Neutrophil (primary cell): ENCODE data around the gene AAMDC.

Source experiments
- H3K27ac ChIP-seq: fragments of 200-600 bp; sonication (generic); 2 replicates; pipeline ENCODE4 v1.5.1; 2016; ENCODE audit warnings: mild to moderate bottlenecking, moderate library complexity
- H3K27me3 ChIP-seq: fragments of 200-600 bp; sonication (generic); 2 replicates; pipeline ENCODE4 v1.6.0; 2016; ENCODE audit warnings: mild to moderate bottlenecking
- H3K36me3 ChIP-seq: fragments of 200-600 bp; sonication (generic); 2 replicates; pipeline ENCODE4 v1.5.1; 2017
- H3K4me1 ChIP-seq, 2 experiments: fragments of 200-600 bp in 1 of 2; sonication (generic) in 1 of 2; 1 replicate in 1 of 2; 2 replicates in 1 of 2; pipeline versions ENCODE4 v1.5.1 to v1.6.1; 2013 to 2016; ENCODE audit warnings: low read depth in 1 of 2, low read length in 1 of 2, mild to moderate bottlenecking in 1 of 2, moderate library complexity in 1 of 2; ENCODE audit not compliant: control insufficient read depth in 1 of 2, insufficient read depth in 1 of 2
- H3K4me3 ChIP-seq, 2 experiments: fragments of 200-600 bp in 1 of 2; sonication (generic) in 1 of 2; 1 replicate in 1 of 2; 2 replicates in 1 of 2; pipeline ENCODE4 v1.5.1; 2013 to 2016; ENCODE audit warnings: low read depth in 1 of 2, low read length in 1 of 2, mild to moderate bottlenecking in 1 of 2, moderate library complexity in 1 of 2
- H3K9me3 ChIP-seq: fragments of 200-600 bp; sonication (generic); 2 replicates; pipeline ENCODE4 v1.5.1; 2016
- TF ChIP-seq, protein P1 (sequence below): fragments of 200-600 bp; sonication (generic); IDR thresholded peaks from 2 replicates; pipeline ENCODE4 v1.5.1; 2016; ENCODE audit warnings: antibody characterized with exemption

Gene AAMDC

DNA sequence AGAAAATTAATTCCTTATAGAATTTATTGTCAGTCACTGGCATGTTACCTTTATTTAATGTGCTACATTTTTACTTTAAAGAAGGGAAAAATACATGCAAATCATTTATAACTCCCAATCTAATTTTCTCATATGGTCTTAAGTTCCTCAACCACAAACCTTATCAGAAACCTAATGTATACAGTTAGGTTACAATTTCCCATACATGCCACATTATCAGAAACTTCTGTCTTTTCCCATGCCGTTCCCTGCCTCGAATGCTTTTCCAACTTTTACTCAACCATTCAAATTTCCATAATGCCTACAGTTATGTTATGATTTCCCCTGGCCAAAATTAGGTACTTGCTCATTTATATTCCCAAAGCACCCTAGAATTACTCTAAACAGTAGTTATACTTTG lies 14.0 kb upstream of the AAMDC start:
- Histone ChIP-seq H3K27ac (no peak overlapping the region), H3K9me3 (no peaks in the 10 kb centered on the region), H3K4me1 (no peaks in the 10 kb centered on the region), H3K4me3 (no peak overlapping the region), H3K27me3 (no peaks in the 10 kb centered on the region), H3K36me3 (peaks cover 9% of the 10 kb centered on the region)
- TF ChIP-seq, protein P1, sequence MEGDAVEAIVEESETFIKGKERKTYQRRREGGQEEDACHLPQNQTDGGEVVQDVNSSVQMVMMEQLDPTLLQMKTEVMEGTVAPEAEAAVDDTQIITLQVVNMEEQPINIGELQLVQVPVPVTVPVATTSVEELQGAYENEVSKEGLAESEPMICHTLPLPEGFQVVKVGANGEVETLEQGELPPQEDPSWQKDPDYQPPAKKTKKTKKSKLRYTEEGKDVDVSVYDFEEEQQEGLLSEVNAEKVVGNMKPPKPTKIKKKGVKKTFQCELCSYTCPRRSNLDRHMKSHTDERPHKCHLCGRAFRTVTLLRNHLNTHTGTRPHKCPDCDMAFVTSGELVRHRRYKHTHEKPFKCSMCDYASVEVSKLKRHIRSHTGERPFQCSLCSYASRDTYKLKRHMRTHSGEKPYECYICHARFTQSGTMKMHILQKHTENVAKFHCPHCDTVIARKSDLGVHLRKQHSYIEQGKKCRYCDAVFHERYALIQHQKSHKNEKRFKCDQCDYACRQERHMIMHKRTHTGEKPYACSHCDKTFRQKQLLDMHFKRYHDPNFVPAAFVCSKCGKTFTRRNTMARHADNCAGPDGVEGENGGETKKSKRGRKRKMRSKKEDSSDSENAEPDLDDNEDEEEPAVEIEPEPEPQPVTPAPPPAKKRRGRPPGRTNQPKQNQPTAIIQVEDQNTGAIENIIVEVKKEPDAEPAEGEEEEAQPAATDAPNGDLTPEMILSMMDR, result no peak

DNA sequence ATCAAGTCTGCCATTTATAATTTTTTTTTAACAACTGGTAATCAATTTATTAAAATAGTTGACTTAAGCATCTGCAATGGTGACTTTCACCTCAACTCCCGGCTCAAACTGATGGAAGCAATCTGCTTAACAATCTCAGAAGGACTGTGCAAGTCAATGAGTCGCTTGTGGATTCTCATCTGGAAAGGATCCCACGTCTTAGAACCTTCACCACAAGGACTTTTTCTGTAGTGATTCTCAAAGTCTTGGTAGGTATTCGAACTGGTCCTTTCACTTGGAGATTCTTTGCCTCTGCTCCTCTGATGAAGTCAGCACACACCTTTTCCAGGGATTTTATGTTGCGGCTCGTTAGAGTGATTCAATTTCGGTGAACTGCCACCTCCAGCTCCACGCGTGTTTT lies 7.7 kb upstream of the AAMDC start:
- Histone ChIP-seq H3K27ac (no peak overlapping the region), H3K9me3 (no peaks in the 10 kb centered on the region), H3K4me3 (no peak overlapping the region), H3K4me1 (no peaks in the 10 kb centered on the region), H3K36me3 (peaks cover 16% of the 10 kb centered on the region), H3K27me3 (no peaks in the 10 kb centered on the region)
- TF ChIP-seq, protein P1, result no peak

DNA sequence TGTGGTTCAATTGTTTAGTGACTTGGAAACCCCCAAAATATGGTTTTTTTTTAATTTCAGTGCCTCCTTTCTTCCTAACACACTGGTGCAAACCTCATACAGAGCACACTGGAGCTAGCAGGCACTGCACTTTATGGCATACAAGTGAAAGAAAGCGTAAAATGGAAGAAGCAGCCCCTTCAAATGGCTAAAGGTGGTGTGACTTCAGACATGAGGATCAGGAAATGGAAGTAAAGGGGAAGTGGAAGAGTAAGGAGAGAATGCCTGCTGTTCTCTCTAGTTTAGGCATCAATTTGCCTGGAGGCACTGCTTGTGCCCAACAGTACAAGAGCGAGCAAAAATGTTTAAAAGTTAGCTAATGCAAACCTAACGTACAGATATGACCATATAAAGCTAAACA lies 6.1 kb upstream of the AAMDC start:
- Histone ChIP-seq H3K36me3 (peaks cover 16% of the 10 kb centered on the region), H3K27me3 (no peaks in the 10 kb centered on the region), H3K4me3 (no peak overlapping the region), H3K4me1 (peaks cover 8 to 11% of the 10 kb centered on the region in 2 experiments), H3K27ac (no peak overlapping the region), H3K9me3 (no peaks in the 10 kb centered on the region)
- TF ChIP-seq, protein P1, result no peak

DNA sequence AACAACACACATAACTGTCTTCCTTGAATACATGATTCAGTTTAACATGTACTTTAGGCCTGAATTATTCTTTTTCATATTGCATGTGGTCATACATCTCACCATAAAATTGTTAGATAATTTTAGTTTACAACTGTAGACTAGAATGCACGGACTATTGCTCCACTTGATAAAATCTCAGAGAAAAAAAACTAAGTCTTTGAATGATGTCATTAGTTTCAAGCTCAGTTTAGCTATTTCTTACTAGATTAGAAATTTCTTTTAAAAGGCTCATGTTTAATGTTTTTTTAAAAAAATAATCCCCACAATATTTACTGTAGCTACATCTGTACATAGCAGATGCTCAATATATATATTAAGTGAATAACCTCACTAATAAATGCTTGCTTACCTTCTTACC lies 5.5 kb upstream of the AAMDC start:
- Histone ChIP-seq H3K27ac (no peak overlapping the region), H3K27me3 (no peaks in the 10 kb centered on the region), H3K36me3 (peaks cover 16% of the 10 kb centered on the region), H3K4me3 (no peak overlapping the region), H3K4me1 (peaks cover 8 to 12% of the 10 kb centered on the region in 2 experiments), H3K9me3 (no peaks in the 10 kb centered on the region)
- TF ChIP-seq, protein P1, result no peak

DNA sequence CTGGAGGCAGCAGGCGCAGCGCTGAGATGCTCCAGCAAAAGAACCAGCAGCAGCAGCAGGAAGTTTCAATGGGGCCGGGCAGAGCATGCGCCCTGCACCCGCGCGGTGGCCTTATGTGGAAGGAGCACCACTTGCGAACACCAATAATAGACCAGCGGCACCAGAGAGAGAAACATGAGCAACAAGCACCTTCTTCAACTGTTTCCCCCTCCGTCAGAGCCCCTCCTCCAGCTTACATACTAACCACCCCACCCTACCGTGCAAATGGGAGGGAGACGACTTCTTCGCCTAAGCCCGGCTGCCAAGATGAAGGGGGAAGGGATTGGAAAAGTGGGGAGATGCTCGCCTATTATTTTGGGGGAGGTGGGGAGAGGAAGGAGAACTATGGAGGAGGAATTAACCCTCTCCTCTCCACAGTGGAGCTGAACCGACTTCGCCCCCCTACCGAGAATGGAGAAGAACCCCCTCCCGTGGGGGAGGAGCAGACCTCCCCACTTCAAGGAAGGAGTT lies 1.5 kb upstream of the AAMDC start:
- H3K27me3 ChIP-seq, result no peaks in the 10 kb centered on the region
- H3K4me1 ChIP-seq, result peaks cover 17 to 21% of the 10 kb centered on the region in 2 experiments
- TF ChIP-seq, protein P1, result peak; percentile 41
- H3K27ac ChIP-seq, result peak overlapping the region; percentile 95
- H3K36me3 ChIP-seq, result no peaks in the 10 kb centered on the region
- no peaks in the 10 kb centered on the region for H3K9me3 ChIP-seq
- H3K4me3 ChIP-seq, result peak overlapping the region; percentile 95 to 97
